ENCODE data around the gene AFF3.
"Not testable (repeated sequence)": the region's sequence is repeated elsewhere in the genome, so short reads cannot be mapped to it uniquely, and the experiment has no call there.

Gene AFF3

DNA sequence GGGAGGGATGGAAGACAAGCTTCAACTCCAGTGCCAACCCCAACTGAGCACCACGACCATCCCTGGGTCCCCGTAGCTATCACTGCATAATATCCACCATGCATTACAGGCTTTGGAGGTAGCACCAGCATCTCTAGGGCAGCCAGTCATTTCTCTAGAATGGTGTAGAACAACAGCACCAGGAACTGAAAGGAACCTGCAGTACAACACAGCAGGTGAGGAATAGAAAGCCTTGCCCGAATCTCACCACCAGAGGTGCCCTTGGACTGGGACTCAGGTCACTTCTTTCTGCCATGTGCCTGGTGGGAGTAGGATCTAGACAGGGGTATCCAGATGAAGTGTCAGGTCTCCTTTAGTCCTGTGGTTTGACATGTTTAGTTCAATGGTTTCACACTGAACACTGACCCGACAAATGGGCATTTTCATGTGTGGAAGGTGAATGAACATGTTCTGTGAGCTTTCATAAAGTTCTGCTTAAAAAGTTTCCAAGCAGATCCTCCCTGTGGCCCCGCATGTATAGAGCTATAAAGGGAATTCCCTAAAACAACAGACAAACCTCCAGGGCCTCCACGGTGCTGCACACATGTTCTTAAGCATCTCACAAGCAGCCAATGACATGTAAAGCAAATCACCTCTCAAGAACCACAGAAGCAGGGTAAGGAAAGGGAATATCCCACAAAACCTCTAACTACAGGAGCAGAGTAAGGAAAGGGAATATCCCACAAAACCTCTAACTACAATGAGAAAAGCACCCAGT is 208.3 kb downstream of the AFF3 start:
- no peak for DNase-seq (ENCODE audit: low read depth in 2 of 2)

- DNase-seq (ENCODE audit: low read depth in 2 of 2) = not testable (repeated sequence)
Observed at GRCh38 chr2:99933491-99933890, 208.9 kb downstream of the AFF3 start.

DNA sequence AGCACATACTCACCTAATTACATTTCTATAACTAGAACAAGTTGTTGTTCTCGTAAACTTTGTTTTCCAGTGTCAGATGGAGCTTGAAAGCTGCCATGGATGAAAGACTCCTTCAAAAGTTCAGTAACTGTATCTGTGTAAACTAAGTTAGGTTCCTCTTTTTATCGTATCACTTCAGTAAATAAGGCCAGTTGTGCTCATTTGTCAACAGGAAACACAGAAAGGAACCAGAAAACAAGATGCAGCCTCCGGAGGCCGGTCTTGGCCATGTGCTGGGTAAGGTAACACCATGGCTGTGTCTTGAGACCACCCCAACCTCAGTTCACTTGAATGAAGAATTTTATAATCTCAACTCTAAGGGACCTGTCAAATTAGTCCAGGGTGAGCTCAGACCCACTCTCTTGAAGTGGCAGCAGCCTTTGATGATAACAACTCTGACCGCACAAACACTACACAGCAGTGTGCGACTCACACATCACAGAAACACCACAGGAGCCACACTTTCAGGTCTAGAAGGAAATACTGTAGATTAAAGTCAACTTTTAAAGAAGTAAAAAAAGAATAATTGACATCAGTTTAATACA is 213.8 kb downstream of the AFF3 start:
- no peak for DNase-seq (ENCODE audit: low read depth in 2 of 2)

DNA sequence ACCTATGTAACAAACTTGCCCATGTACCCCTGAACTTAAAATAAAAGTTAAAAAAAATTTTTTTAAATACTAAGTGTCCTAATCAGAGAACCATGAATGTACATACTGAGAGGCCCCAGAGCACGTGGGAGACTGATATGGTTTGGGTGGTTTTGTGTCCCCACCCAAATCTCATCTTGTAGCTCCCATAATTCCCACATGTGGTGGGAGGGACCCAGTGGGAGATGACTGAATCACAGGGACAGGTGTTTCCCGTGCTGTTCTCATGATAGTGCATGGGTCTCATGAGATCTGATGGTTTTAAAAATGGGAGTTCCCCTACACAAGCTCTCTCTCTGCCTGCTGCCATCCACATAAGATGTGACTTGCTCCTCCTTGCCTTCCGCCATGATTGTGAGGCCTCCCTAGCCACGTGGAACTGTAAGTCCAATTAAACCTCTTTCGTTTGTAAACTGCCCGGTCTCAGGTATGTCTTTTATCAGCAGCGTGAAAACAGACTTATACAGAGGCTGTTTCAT is 214.6 kb downstream of the AFF3 start:
- not testable (repeated sequence) for DNase-seq (ENCODE audit: low read depth in 2 of 2)

GRCh38 chr2:99926986-99927385 is 215.4 kb downstream of the AFF3 start:
- no peak for DNase-seq (ENCODE audit: low read depth in 2 of 2)

DNA sequence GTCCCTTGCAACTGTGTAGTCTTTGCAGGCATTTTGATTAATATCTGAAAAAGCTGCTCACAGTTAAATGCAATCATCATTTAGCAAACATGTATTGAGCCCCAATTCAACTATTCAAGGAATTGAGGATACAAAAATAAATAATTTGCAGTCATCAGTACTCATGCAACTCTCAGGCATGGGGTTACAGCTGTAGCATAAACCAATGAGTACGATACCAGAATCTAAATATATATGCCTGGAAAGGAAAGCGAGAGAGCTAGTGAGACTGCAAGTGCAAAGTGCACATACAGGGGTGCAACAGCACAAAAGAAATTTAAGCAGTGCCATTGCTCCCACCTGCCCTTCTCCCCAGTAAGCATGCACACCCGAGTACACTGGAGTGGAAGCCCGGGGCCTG is 216.4 kb downstream of the AFF3 start:
- no peak for DNase-seq (ENCODE audit: low read depth in 2 of 2)

GRCh38 chr2:99922664-99923063 is 219.7 kb downstream of the AFF3 start:
- DNase-seq (ENCODE audit: low read depth in 2 of 2) = no peak

DNA sequence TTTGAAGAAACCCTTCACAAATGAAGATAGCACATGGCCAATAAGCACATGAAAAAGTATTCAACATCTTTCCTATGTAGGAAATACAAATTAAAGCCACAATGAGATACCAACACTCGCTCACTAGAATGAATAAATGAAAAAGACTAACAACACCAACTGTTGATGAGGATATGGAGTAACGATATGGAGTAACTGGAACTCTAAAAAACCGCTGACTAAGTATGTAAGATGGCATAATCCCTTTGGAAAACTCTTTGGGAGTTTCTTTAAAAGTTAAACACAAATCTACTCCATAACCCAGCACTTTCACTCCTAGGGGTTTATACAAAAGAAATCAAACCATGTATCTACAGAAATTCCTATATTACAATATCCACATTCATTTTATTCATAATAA is 220.5 kb downstream of the AFF3 start:
- DNase-seq (ENCODE audit: low read depth in 2 of 2) = no peak

GRCh38 chr2:99918389-99918788 is 224.0 kb downstream of the AFF3 start:
- DNase-seq (ENCODE audit: low read depth in 2 of 2) = no peak

DNA sequence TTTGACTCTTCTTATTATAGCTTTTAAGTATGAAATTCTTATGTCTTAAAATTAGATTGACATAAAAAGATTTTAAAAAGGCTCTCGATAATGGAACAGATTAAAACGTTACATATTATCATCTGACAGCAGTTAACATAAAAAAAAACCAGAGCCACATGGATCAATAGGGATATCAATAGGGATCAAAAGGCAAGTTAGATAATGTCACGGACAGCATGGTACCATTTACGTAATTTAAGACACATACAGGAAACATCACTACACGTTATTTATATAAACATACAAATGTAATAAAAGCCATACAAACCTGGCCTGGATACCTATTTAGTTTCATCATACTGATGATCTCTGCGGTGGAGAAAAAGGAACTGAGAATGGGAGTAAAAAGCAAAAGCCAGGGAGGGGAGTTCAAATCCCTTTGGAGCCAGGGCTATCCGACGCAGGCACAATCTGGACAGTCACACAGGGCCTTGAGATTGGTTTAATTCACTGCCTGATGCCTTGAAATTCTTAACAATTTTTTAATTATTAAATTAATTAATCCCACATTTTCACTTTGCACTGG is 227.2 kb downstream of the AFF3 start:
- DNase-seq (ENCODE audit: low read depth in 2 of 2) = no peak

DNA sequence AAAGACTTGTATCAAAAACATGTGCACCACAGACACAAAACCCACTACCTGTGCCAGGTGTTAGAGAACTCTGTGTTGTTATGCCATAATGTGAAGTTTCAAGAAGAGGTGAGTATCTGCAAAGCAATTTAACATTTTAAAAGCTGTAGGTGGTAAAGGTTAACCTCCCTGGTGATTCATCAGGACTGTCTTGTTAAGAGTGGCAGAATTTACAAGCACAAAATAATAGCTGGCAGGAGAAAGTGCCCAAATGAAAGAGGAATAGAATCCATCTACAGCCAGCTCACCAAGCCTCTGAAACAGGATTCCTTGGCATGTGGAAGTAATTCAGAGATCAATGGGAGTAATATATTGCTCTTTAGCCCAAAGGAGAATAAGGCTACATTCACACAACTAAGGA is 230.7 kb downstream of the AFF3 start:
- DNase-seq (ENCODE audit: low read depth in 2 of 2) = no peak

DNA sequence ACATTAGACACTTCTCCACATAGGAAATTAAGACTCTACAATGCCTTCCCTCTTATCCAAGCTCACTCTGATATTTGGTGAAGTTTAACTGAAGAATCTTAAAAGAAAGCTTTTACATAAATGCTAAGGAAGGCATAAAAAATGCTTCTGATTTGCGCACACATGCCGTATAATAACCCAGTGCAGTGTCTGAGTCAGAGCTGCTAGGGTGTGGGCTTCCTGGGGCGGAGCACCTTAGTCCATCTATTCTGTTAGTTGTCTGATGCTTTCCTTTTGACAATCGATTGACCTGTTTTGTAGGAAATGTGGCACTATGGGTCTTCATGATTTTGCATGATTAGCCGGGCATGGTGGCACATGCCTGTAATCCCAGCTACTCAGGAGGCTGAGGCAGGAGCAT is 231.5 kb downstream of the AFF3 start:
- no peak for DNase-seq (ENCODE audit: low read depth in 2 of 2)

- no peak for DNase-seq (ENCODE audit: low read depth in 2 of 2)
Observed at GRCh38 chr2:99905636-99906035, 236.8 kb downstream of the AFF3 start.

GRCh38 chr2:99905025-99905424 is 237.4 kb downstream of the AFF3 start:
- no peak for DNase-seq (ENCODE audit: low read depth in 2 of 2)

DNA sequence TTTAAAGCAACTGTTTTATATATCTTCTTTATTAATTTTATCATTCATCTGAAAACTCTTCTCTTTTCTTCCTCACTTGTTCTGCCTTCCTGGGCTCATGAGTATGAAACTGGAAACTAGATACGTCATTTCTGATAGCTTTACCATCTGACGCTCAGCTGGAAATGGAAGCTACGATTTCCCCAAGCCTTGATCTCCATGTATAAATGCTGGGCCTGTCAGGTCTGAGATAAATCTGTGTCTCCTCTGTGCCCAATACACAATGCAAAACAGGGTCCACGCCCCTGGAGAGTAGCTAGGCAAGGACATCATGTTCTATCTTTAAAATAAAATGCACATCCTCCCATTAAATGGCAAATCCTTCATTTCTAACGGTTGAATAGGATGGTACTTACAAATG is 238.4 kb downstream of the AFF3 start:
- no peak for DNase-seq (ENCODE audit: low read depth in 2 of 2)

DNA sequence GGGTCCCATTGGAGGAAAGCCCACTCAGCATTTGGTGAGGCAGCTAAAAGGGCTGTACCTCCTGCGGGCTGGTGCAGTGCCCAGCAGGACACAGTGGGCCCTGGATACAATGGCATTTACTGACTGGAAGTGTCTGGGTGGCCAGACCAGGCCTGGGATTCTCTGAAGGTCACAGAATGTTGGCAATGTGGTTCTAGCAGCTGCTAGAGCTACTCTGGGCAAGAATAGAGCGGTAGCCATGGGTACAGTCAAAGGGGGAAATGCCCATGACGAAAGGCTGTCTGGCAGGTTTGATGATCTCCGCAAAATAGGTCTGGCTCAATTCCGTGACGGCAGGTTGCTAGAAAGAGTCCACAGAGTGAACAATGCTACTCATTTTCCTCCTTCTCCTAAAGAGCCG is 241.8 kb downstream of the AFF3 start:
- no peak for DNase-seq (ENCODE audit: low read depth in 2 of 2)

DNA sequence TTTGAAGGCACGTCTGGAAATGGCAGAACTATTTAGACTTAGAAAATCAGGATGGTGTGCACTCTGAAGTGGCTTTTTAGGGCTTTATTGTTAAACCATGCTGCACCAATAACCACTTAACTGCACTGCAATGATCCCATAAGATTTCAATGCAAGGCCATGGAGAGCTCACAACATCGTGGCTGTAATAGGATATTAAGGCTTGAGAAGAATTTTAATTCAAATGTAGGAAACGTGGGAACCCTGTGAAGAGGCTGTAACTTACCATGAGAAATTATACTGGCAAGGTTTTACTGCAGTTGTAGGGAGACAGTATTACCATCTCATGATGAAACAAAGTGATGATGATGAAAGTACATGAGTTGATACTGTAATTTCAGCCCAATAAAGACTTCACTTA is 242.5 kb downstream of the AFF3 start:
- DNase-seq (ENCODE audit: low read depth in 2 of 2) = no peak

GRCh38 chr2:99899058-99899855 is 243.1 kb downstream of the AFF3 start:
- no peak for DNase-seq (ENCODE audit: low read depth in 2 of 2)

- DNase-seq (ENCODE audit: low read depth in 2 of 2) = no peak
Observed at GRCh38 chr2:99898336-99899048, 243.9 kb downstream of the AFF3 start.

DNA sequence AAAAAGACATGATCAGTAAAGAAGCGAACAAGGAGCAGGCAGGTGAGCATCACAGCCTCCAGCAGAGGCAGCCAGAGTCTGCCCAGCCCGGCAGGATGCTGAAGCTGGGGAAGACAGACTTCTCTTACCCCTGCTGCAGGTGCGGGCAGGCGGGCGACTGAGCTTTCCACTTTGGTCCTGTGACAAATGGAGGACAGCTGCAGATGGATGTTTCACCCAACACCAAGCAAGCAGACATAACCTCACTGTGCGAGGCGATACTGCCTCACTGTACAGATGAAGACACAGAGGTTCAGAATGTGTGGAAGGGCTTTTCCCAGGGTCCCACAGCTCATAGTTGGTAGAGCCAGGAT is 251.0 kb downstream of the AFF3 start:
- DNase-seq (ENCODE audit: low read depth in 2 of 2) = no peak

DNA sequence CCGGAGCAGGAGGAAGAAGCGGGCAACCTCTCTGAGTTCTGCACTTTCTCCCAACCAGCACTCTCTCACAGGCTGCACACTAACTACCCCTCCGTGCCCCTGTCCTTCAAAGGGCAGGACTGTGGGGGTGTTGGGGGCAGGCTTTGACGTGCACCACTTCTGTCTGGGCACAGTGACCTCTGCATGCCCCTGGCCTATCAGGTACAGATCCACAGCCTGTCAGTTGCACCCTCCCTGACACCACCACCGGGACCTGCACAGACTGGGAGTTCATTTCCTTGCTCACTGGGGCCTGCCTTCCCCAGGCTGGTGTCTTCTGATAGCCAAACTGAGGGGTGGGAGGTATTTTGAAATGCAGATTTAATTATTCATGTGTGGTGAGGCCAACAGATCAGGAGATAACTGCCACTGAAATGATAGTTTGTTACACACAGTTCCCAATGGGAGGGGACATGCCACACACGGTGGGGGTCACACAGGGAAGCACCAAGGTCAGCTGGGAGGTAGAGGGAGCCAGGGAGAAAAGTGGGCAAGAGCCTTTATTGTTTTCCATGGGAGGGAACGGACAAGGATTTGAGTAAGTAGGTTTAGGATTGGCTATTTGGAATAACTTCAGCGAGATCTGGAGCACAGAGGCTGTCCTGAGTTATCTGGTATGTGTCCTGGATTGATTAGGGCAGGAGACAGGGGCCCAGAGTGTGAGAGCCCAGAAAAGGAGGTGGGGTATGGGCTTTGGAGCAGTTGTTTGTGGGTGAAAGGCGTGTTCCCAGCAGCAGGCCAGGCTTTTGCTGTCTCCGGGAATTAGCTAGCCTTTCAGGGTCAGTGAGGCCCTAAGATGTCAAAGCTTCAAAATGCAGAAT is 251.6 kb downstream of the AFF3 start:
- DNase-seq (ENCODE audit: low read depth in 2 of 2) = no peak

Measured in stimulated activated CD8-positive, alpha-beta memory T cell treated with anti-CD3 and anti-CD28 coated beads, Interleukin-15, amount 100 ng/mL, for 48 hours (primary cell).